OCI-LY7 (cell line): ENCODE data around the gene BCL3. TPM values are rescaled to one million over a fixed set of nuclear protein-coding genes. Genes with fewer than 3 reads are reported as not detected.

Source experiments
- BruUV-seq: library from RNA; stranded (reverse); fragments of 400-500 nt; replicated peaks from 2 replicates; lab custom pipeline; 2021; lab: Mats Ljungman, UMichigan
- CTCF ChIA-PET: fragments of 300-600 bp; sonication (Branson Sonifier 250); formaldehyde crosslinking; loops from one replicate; lab custom pipeline; 2022; ENCODE audit warnings: antibody characterized with exemption; ENCODE audit not compliant: unreplicated experiment; lab: Charles Lee
- POLR2A ChIA-PET: fragments of 300-600 bp; sonication (Branson Sonifier 250); formaldehyde crosslinking; loops from one replicate; lab custom pipeline; 2022; ENCODE audit warnings: antibody characterized with exemption; lab: Charles Lee
- DNase-seq: peaks from one replicate; pipeline ENCODE4 v3.0.0-alpha.2; 2015; ENCODE audit warnings: low spot score
- H2AFZ ChIP-seq: fragments of 200-600 bp; sonication (generic), shearing (Covaris generic); 2 replicates; pipeline ENCODE4 v1.6.1; 2014; ENCODE audit warnings: mild to moderate bottlenecking, antibody characterized with exemption, low read length, moderate library complexity
- H3K27ac ChIP-seq: fragments of 200-600 bp; sonication (generic); 2 replicates; pipeline ENCODE4 v1.5.1; 2014; ENCODE audit warnings: mixed run types, low read depth, mild to moderate bottlenecking, moderate library complexity, low read length, inconsistent platforms; ENCODE audit not compliant: poor library complexity, severe bottlenecking
- H3K36me3 ChIP-seq: fragments of 200-600 bp; sonication (generic); 2 replicates; pipeline ENCODE4 v1.6.1; 2014; ENCODE audit warnings: mild to moderate bottlenecking, antibody characterized with exemption, low read length, moderate library complexity, mixed read lengths; ENCODE audit not compliant: insufficient read depth
- H3K4me1 ChIP-seq: fragments of 200-600 bp; sonication (generic); 2 replicates; pipeline ENCODE4 v1.5.1; 2014; ENCODE audit warnings: mild to moderate bottlenecking, low read length; ENCODE audit not compliant: insufficient read depth, poor library complexity, severe bottlenecking
- H3K4me2 ChIP-seq: fragments of 200-600 bp; sonication (generic); 2 replicates; pipeline ENCODE4 v1.6.1; 2014; ENCODE audit warnings: mild to moderate bottlenecking, low read length
- H3K4me3 ChIP-seq: fragments of 200-600 bp; sonication (generic); 2 replicates; pipeline ENCODE4 v1.5.1; 2014; ENCODE audit warnings: mild to moderate bottlenecking, low read depth, low read length; ENCODE audit not compliant: poor library complexity, severe bottlenecking
- H3K79me2 ChIP-seq: fragments of 200-600 bp; sonication (generic); 2 replicates; pipeline ENCODE4 v1.6.1; 2016; ENCODE audit warnings: low read depth, mild to moderate bottlenecking, low read length, moderate library complexity, mixed read lengths; ENCODE audit not compliant: insufficient read depth
- H3K9me2 ChIP-seq: fragments of 200-600 bp; sonication (generic); 2 replicates; pipeline ENCODE4 v1.6.1; 2016; ENCODE audit warnings: mild to moderate bottlenecking, low read length, mixed read lengths; ENCODE audit not compliant: insufficient read depth
- H3K9me3 ChIP-seq: fragments of 200-600 bp; sonication (generic); 2 replicates; pipeline ENCODE4 v1.6.1; 2014; ENCODE audit warnings: mild to moderate bottlenecking, mixed run types, low read length, mixed read lengths
- H4K20me1 ChIP-seq: fragments of 200-600 bp; sonication (generic); 2 replicates; pipeline ENCODE4 v1.6.1; 2014; ENCODE audit warnings: mild to moderate bottlenecking, antibody characterized with exemption, low read length, moderate library complexity, mixed read lengths; ENCODE audit not compliant: insufficient read depth
- CTCF ChIP-seq: fragments of 200-600 bp; sonication (generic); conservative IDR thresholded peaks from 2 replicates; pipeline ENCODE4 v1.5.1; 2014; ENCODE audit warnings: mild to moderate bottlenecking, antibody characterized with exemption, low read length, moderate library complexity, mixed read lengths
- EZH2phosphoT487 ChIP-seq: fragments of 200-600 bp; sonication (generic); IDR thresholded peaks from 2 replicates; pipeline ENCODE4 v1.6.1; 2018; ENCODE audit warnings: low read depth, borderline replicate concordance, mild to moderate bottlenecking, mixed run types, antibody characterized with exemption, low read length, moderate library complexity, mixed read lengths
- intact Hi-C: fragments of 100-400 bp; cut with micrococcal nuclease; formaldehyde crosslinking; loops from one replicate; pipeline ENCODE4 v1.10.0; 2022; ENCODE audit not compliant: unreplicated experiment
- total RNA-seq, 2 experiments: library from RNA; depleted of rRNA in 1 of 2; stranded (reverse); fragments of >200 nt in 1 of 2; shearing (Covaris generic) in 1 of 2; gene quantifications; 2 replicates each; pipeline ENCODE4 v1.2.3, GENCODE V29; 2014 to 2022

The BCL3 gene
- total RNA-seq, 2 experiments from 2014 or later = 10.2 to 18.6 TPM

- Histone ChIP-seq H3K79me2 (no peaks in the 10 kb centered on the region), H3K4me2 (no peak overlapping the region), H3K4me1 (peaks cover 21% of the 10 kb centered on the region), H3K9me3 (no peaks in the 10 kb centered on the region), H3K36me3 (no peaks in the 10 kb centered on the region), H3K4me3 (no peak overlapping the region), H3K9me2 (no peaks in the 10 kb centered on the region), H2AFZ (no peak overlapping the region), H4K20me1 (no peaks in the 10 kb centered on the region), H3K27ac (peak overlapping the region; percentile 26)
- CTCF ChIA-PET = no interaction called here
- TF ChIP-seq EZH2phosphoT487 = no peak
- no peak for TF ChIP-seq CTCF
- no TSS peak for BruUV-seq
- DNase-seq = peak; percentile 74
- POLR2A ChIA-PET = no interaction called here
- intact Hi-C loops = no loop called here
Measured at GRCh38 chr19:44792281-44792680, 43.8 kb downstream of the BCL3 start.

GRCh38 chr19:44794610-44795009 is 46.1 kb downstream of the BCL3 start:
- no peak for DNase-seq
- no TSS peak for BruUV-seq
- ChIA-PET POLR2A (no interaction called here), CTCF (no interaction called here)
- no peak overlapping the region for H3K4me2 ChIP-seq
- no peak overlapping the region for H2AFZ ChIP-seq
- no peaks in the 10 kb centered on the region for H3K9me2 ChIP-seq
- H3K27ac ChIP-seq = no peak overlapping the region
- intact Hi-C loops = no loop called here
- H3K36me3 ChIP-seq = no peaks in the 10 kb centered on the region
- H3K79me2 ChIP-seq = no peaks in the 10 kb centered on the region
- no peak overlapping the region for H3K4me3 ChIP-seq
- H3K4me1 ChIP-seq = peaks cover 21% of the 10 kb centered on the region
- no peaks in the 10 kb centered on the region for H3K9me3 ChIP-seq
- H4K20me1 ChIP-seq = no peaks in the 10 kb centered on the region
- TF ChIP-seq CTCF = no peak
- TF ChIP-seq EZH2phosphoT487 = no peak

- POLR2A ChIA-PET = interaction anchor here (0.5 kb wide), 1 partner anchor 83 kb away, joined by 3 read pairs; no protein-coding TSS in a partner anchor
- CTCF ChIA-PET = no interaction called here
- BruUV-seq = no TSS peak
Measured at GRCh38 chr19:44795398-44795987, 47.0 kb downstream of the BCL3 start.

More at GRCh38 chr19:44795398-44795987, 47.0 kb downstream of the BCL3 start:
- no peaks in the 10 kb centered on the region for H4K20me1 ChIP-seq
- no peaks in the 10 kb centered on the region for H3K9me3 ChIP-seq
- H2AFZ ChIP-seq = no peak overlapping the region
- DNase-seq = no peak
- no peak overlapping the region for H3K4me2 ChIP-seq
- no peak overlapping the region for H3K27ac ChIP-seq
- H3K79me2 ChIP-seq = no peaks in the 10 kb centered on the region
- H3K36me3 ChIP-seq = no peaks in the 10 kb centered on the region
- no peaks in the 10 kb centered on the region for H3K9me2 ChIP-seq
- H3K4me1 ChIP-seq = peaks cover 26% of the 10 kb centered on the region
- intact Hi-C loops = no loop called here
- no peak for TF ChIP-seq EZH2phosphoT487
- TF ChIP-seq CTCF = no peak
- H3K4me3 ChIP-seq = no peak overlapping the region
